SK-N-SH (cell line): ENCODE results near the gene WNT3. TPM values are rescaled to one million over a fixed set of nuclear protein-coding genes. Genes with fewer than 3 reads are reported as not detected.
A peak's percentile ranks its signal among the peaks of the same experiment; 100 is the strongest.

ENCODE experiments used
- CTCF ChIA-PET: fragments of 300-600, 350-600 bp; formaldehyde crosslinking; extraction: SDS; loops from one replicate; lab custom pipeline; 2021; lab: Yijun Ruan, JAX
- POLR2A ChIA-PET: fragments of 350-600 bp; sonication (Branson Sonifier 250); formaldehyde crosslinking; extraction: SDS; loops from one replicate; lab custom pipeline; 2020; ENCODE audit warnings: antibody characterized with exemption, inconsistent platforms; lab: Yijun Ruan, JAX
- DNase-seq: peaks from one replicate; pipeline ENCODE4 v3.0.0; 2012
- H2AFZ ChIP-seq: fragments of 200-600 bp; sonication (generic); 2 replicates; pipeline ENCODE4 v1.8.1; 2016; ENCODE audit warnings: antibody characterized with exemption, mild to moderate bottlenecking, low read depth
- H3F3A ChIP-seq: fragments of 200-600 bp; sonication (generic); replicated peaks from 2 replicates; pipeline ENCODE3; 2016; ENCODE audit warnings: antibody characterized with exemption, mild to moderate bottlenecking; ENCODE audit not compliant: insufficient read depth
- H3K27ac ChIP-seq, 2 experiments: fragments of 200-500 bp in 1 of 2; fragments of 200-600 bp in 1 of 2; sonication (Bioruptor generic) in 1 of 2; sonication (generic), shearing (Covaris generic) in 1 of 2; 2 replicates each; pipeline versions ENCODE4 v1.5.1 to v1.6.1; 2014 to 2016; ENCODE audit warnings: low read depth in 2 of 2, inconsistent platforms in 1 of 2, low read length in 1 of 2, mild to moderate bottlenecking in 1 of 2, mixed read lengths in 1 of 2
- H3K27me3 ChIP-seq: fragments of 200-600 bp; sonication (generic), shearing (Covaris generic); 2 replicates; pipeline ENCODE4 v1.6.1; 2016; ENCODE audit warnings: mixed run types; ENCODE audit not compliant: insufficient read depth
- H3K36me3 ChIP-seq, 2 experiments: fragments of 200-500 bp in 1 of 2; fragments of 200-600 bp in 1 of 2; sonication (Bioruptor generic) in 1 of 2; sonication (generic) in 1 of 2; replicated peaks in 1 of 2; 2 replicates each; pipeline versions ENCODE3 to v1.5.1; 2014 to 2016; ENCODE audit warnings: low read length in 1 of 2, mild to moderate bottlenecking in 1 of 2; ENCODE audit not compliant: insufficient read depth in 2 of 2, control insufficient read depth in 1 of 2
- H3K4me1 ChIP-seq, 2 experiments: fragments of 200-500 bp in 1 of 2; fragments of 200-600 bp in 1 of 2; sonication (Bioruptor generic) in 1 of 2; sonication (generic), shearing (Covaris generic) in 1 of 2; 2 replicates each; pipeline versions ENCODE4 v1.5.1 to v1.6.1; 2014 to 2016; ENCODE audit warnings: low read depth in 1 of 2, low read length in 1 of 2, mixed run types in 1 of 2; ENCODE audit not compliant: insufficient read depth in 2 of 2, control insufficient read depth in 1 of 2
- H3K4me2 ChIP-seq: fragments of 200-600 bp; sonication (generic), shearing (Covaris generic); 2 replicates; pipeline ENCODE4 v1.6.1; 2017; ENCODE audit warnings: mixed run types
- H3K4me3 ChIP-seq, 2 experiments: fragments of 200-500 bp in 1 of 2; fragments of 200-600 bp in 1 of 2; sonication (Bioruptor generic) in 1 of 2; sonication (generic), shearing (Covaris generic) in 1 of 2; 2 replicates each; pipeline versions ENCODE4 v1.5.1 to v1.8.1; 2014 to 2016; ENCODE audit warnings: low read depth in 2 of 2, inconsistent platforms in 1 of 2, low read length in 1 of 2, mild to moderate bottlenecking in 1 of 2, mixed read lengths in 1 of 2, moderate library complexity in 1 of 2
- H3K79me2 ChIP-seq: fragments of 200-600 bp; sonication (generic); 2 replicates; pipeline ENCODE4 v1.8.1; 2017; ENCODE audit warnings: mild to moderate bottlenecking; ENCODE audit not compliant: insufficient read depth
- H3K9ac ChIP-seq: fragments of 200-600 bp; sonication (generic); 2 replicates; pipeline ENCODE4 v1.6.1; 2017; ENCODE audit warnings: mixed run types
- H3K9me2 ChIP-seq: fragments of 200-600 bp; sonication (generic); 2 replicates; pipeline ENCODE4 v1.6.1; 2017; ENCODE audit warnings: mixed run types
- H3K9me3 ChIP-seq: fragments of 200-600 bp; sonication (generic); 2 replicates; pipeline ENCODE4 v1.6.1; 2017; ENCODE audit warnings: mixed run types, mild to moderate bottlenecking, moderate library complexity
- H4K20me1 ChIP-seq: fragments of 200-600 bp; sonication (generic); 2 replicates; pipeline ENCODE4 v1.6.1; 2017; ENCODE audit warnings: mild to moderate bottlenecking, mixed run types; ENCODE audit not compliant: insufficient read depth
- EP300 ChIP-seq, 2 experiments: IDR thresholded peaks; 2 replicates each; pipeline versions ENCODE4 v1.4.0 to v1.6.1; 2012; ENCODE audit warnings: borderline replicate concordance in 1 of 2, low read depth in 1 of 2, low read length in 1 of 2
- GABPA ChIP-seq: IDR thresholded peaks from 2 replicates; pipeline ENCODE4 v1.4.0; 2012; ENCODE audit warnings: low read depth, mild to moderate bottlenecking
- NFIC ChIP-seq: IDR thresholded peaks from 2 replicates; pipeline ENCODE4 v1.4.0; 2012; ENCODE audit warnings: borderline replicate concordance
- RCOR1 ChIP-seq: fragments of 150-350 bp; IDR thresholded peaks from 2 replicates; pipeline ENCODE4 v1.6.1; 2017; ENCODE audit warnings: antibody characterized with exemption, low read length
- SMC3 ChIP-seq: IDR thresholded peaks from 2 replicates; pipeline ENCODE4 v1.6.1; 2012; ENCODE audit warnings: low read depth, low read length, improper control_type of control experiment
- TAF1 ChIP-seq: IDR thresholded peaks from 2 replicates; pipeline ENCODE4 v1.6.1; 2012; ENCODE audit warnings: low read depth, mild to moderate bottlenecking, low read length, moderate library complexity, borderline replicate concordance
- TCF12 ChIP-seq: IDR thresholded peaks from 2 replicates; pipeline ENCODE4 v1.4.0; 2012
- YY1 ChIP-seq: IDR thresholded peaks from 2 replicates; pipeline ENCODE4 v1.4.0; 2012; ENCODE audit warnings: low read depth, mild to moderate bottlenecking
- WGBS: methylation state at CpG from one replicate; pipeline ENCODE4 v1.1.6; 2017; ENCODE audit warnings: low lambda C conversion rate; 5-methylcytosine and 5-hydroxymethylcytosine counted together
- polyA plus RNA-seq, 3 experiments: library from polyadenylated mRNA; depleted of rRNA; stranded (reverse); fragments of >200 nt; gene quantifications; 2 replicates each; pipeline ENCODE4 v1.2.3, GENCODE V29; 2012
- TF ChIP-seq, protein P1 (sequence below): IDR thresholded peaks from 2 replicates; pipeline ENCODE4 v1.4.0; 2012; ENCODE audit warnings: low read depth
- TF ChIP-seq, protein P2 (sequence below): fragments of 150-350 bp; IDR thresholded peaks from 2 replicates; pipeline ENCODE4 v1.6.1; 2016; ENCODE audit warnings: mild to moderate bottlenecking, low read depth, low read length
- TF ChIP-seq, protein P3 (sequence below): IDR thresholded peaks from 2 replicates; pipeline ENCODE4 v1.4.0; 2012; ENCODE audit warnings: low read depth, borderline replicate concordance
- TF ChIP-seq, protein P4 (sequence below): IDR thresholded peaks from 2 replicates; pipeline ENCODE4 v1.6.1; 2012; ENCODE audit warnings: mild to moderate bottlenecking, low read depth, low read length, moderate library complexity
- TF ChIP-seq, protein P5 (sequence below): IDR thresholded peaks from 2 replicates; pipeline ENCODE4; 2012

WNT3 gene
- polyA plus RNA-seq, 1 of the 3 experiments (the other 2 are of a cell fraction), result 5.3 TPM

DNA sequence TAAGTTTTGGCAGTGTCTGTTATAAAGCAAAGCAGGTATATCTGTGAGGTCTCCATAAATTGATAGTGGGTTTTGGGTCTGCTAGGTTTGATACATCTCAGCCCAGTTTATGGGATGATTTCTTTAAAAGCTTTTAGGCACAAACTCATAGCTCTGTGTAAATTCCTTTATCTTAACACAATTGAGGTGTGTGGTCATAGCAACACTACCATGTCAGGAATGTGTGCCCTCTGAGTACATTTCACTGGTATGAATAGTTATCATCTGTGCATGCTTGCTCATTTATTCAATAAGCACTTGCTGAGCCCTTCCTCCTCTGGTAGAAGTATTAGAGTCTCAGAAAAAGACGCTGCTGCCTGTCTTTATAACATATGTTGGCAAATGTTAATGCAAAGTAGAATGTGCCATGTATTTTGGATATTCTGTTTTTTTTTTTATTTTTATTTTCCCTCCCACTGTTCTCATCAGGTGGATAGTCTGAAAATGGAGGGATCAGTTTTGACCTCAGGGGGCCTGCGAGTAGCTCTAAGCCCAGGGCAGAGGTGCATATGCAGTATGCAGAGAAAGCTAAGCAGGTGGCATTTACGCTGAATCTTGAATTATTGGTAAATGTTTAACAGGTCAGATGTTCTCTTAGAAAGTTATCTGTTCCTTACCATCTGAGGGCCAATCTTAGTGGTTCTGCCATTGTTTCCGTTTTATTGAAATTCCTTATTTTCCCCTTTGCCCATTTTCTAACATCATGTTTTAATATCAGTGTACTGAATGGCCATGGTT is 90.7 kb downstream of the WNT3 start (continued):
- no peak for TF ChIP-seq SMC3
- TF ChIP-seq NFIC, result peak; percentile 57
- TF ChIP-seq YY1, result peak; percentile 22; the same call in 1 of the 2 replicates
- peak in 1 of 2 experiments; percentile 66; a peak in 1 of 4 replicates for TF ChIP-seq EP300 (IDR thresholded peaks at IDR 0.05; ENCODE audit: borderline replicate concordance in 1 of 2, low read depth in 1 of 2, low read length in 1 of 2)
- TF ChIP-seq, protein P1, sequence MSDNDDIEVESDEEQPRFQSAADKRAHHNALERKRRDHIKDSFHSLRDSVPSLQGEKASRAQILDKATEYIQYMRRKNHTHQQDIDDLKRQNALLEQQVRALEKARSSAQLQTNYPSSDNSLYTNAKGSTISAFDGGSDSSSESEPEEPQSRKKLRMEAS, result no peak
- TF ChIP-seq, protein P2, sequence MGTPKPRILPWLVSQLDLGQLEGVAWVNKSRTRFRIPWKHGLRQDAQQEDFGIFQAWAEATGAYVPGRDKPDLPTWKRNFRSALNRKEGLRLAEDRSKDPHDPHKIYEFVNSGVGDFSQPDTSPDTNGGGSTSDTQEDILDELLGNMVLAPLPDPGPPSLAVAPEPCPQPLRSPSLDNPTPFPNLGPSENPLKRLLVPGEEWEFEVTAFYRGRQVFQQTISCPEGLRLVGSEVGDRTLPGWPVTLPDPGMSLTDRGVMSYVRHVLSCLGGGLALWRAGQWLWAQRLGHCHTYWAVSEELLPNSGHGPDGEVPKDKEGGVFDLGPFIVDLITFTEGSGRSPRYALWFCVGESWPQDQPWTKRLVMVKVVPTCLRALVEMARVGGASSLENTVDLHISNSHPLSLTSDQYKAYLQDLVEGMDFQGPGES, result no peak
- no peak for TF ChIP-seq TAF1
- TF ChIP-seq GABPA, result no peak
- TF ChIP-seq, protein P3, sequence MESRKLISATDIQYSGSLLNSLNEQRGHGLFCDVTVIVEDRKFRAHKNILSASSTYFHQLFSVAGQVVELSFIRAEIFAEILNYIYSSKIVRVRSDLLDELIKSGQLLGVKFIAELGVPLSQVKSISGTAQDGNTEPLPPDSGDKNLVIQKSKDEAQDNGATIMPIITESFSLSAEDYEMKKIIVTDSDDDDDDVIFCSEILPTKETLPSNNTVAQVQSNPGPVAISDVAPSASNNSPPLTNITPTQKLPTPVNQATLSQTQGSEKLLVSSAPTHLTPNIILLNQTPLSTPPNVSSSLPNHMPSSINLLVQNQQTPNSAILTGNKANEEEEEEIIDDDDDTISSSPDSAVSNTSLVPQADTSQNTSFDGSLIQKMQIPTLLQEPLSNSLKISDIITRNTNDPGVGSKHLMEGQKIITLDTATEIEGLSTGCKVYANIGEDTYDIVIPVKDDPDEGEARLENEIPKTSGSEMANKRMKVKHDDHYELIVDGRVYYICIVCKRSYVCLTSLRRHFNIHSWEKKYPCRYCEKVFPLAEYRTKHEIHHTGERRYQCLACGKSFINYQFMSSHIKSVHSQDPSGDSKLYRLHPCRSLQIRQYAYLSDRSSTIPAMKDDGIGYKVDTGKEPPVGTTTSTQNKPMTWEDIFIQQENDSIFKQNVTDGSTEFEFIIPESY, result no peak
- no peak for TF ChIP-seq RCOR1
- TF ChIP-seq, protein P4, sequence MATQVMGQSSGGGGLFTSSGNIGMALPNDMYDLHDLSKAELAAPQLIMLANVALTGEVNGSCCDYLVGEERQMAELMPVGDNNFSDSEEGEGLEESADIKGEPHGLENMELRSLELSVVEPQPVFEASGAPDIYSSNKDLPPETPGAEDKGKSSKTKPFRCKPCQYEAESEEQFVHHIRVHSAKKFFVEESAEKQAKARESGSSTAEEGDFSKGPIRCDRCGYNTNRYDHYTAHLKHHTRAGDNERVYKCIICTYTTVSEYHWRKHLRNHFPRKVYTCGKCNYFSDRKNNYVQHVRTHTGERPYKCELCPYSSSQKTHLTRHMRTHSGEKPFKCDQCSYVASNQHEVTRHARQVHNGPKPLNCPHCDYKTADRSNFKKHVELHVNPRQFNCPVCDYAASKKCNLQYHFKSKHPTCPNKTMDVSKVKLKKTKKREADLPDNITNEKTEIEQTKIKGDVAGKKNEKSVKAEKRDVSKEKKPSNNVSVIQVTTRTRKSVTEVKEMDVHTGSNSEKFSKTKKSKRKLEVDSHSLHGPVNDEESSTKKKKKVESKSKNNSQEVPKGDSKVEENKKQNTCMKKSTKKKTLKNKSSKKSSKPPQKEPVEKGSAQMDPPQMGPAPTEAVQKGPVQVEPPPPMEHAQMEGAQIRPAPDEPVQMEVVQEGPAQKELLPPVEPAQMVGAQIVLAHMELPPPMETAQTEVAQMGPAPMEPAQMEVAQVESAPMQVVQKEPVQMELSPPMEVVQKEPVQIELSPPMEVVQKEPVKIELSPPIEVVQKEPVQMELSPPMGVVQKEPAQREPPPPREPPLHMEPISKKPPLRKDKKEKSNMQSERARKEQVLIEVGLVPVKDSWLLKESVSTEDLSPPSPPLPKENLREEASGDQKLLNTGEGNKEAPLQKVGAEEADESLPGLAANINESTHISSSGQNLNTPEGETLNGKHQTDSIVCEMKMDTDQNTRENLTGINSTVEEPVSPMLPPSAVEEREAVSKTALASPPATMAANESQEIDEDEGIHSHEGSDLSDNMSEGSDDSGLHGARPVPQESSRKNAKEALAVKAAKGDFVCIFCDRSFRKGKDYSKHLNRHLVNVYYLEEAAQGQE, result no peak

DNA sequence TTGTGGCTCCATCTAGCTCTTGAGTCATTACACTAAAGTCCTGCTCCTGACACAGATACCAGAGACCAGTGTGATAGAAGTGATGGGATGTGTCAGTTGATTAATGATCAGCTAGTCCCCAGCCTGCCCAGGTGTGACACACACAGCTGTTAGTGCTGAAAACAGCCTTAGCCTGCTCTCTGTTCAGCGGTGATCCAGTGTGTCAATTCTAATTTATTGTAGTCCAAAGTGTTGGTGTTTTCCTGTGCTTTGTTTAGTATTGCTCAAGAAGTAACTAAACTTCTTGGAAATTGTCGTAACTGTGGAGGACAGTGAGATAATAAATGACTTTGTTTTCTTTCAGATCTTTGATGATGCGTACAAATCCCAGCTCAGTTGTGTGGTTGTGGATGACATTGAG is 92.3 kb downstream of the WNT3 start:
- Histone ChIP-seq H3K27me3 (no peaks in the 10 kb centered on the region), H3K9ac (no peak overlapping the region), H3K36me3 (peaks cover 21% of the 10 kb centered on the region in 2 experiments), H3K4me1 (peaks cover 0 to 21% of the 10 kb centered on the region in 2 experiments; a peak in 2 of 4 replicates), H3K9me3 (no peaks in the 10 kb centered on the region), H3K27ac (no peak overlapping the region), H3F3A (peaks cover 5% of the 10 kb centered on the region), H4K20me1 (no peaks in the 10 kb centered on the region), H3K9me2 (no peaks in the 10 kb centered on the region), H3K4me3 (no peak overlapping the region), H2AFZ (no peak overlapping the region), H3K79me2 (no peaks in the 10 kb centered on the region), H3K4me2 (no peak overlapping the region)
- TF ChIP-seq, protein P5, sequence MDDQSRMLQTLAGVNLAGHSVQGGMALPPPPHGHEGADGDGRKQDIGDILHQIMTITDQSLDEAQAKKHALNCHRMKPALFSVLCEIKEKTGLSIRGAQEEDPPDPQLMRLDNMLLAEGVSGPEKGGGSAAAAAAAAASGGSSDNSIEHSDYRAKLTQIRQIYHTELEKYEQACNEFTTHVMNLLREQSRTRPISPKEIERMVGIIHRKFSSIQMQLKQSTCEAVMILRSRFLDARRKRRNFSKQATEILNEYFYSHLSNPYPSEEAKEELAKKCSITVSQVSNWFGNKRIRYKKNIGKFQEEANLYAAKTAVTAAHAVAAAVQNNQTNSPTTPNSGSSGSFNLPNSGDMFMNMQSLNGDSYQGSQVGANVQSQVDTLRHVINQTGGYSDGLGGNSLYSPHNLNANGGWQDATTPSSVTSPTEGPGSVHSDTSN, result peak; percentile 27
- TF ChIP-seq TCF12, result peak; percentile 40; the same call in 1 of the 2 replicates
- TF ChIP-seq TAF1, result no peak
- 90% methylated on average over 3 of the region's 3 CpGs for WGBS
- no peak for DNase-seq
- ChIA-PET POLR2A (no interaction called here), CTCF (interaction anchor here (0.9 to 2.1 kb wide), 4 partner anchors 8 to 275 kb away, joined by 3 to 7 read pairs (median 6); no protein-coding TSS in a partner anchor)
